GM18870 (cell line): ENCODE data around the gene SENP5.
"Not testable (repeated sequence)": the region's sequence is repeated elsewhere in the genome, so short reads cannot be mapped to it uniquely, and the experiment has no call there.

Experiments
- ATAC-seq: cut with Tn5 transposase; IDR thresholded peaks from one replicate; pipeline ENCODE4 v1.9.1; 2021; ENCODE audit warnings: moderate library complexity; ENCODE audit not compliant: unreplicated experiment

Gene SENP5

GRCh38 chr3:196941729-196942225 is 74.1 kb downstream of the SENP5 start:
- peak; percentile 14 for ATAC-seq

GRCh38 chr3:196942226-196942914 is 74.7 kb downstream of the SENP5 start, which contains the start of gene NCBP2:
TSS of gene NCBP2 (minus strand) at chr3:196942528. CDS start at chr3:196942503, 25 bp downstream.
- peak; percentile 79 for ATAC-seq

GRCh38 chr3:196942915-196943277 is 75.2 kb downstream of the SENP5 start:
- ATAC-seq = no peak

- not testable (repeated sequence) for ATAC-seq
Observed at GRCh38 chr3:196944037-196944790, 76.5 kb downstream of the SENP5 start.

GRCh38 chr3:196947136-196947859 is 79.6 kb downstream of the SENP5 start:
- no peak for ATAC-seq

- no peak for ATAC-seq
Observed at GRCh38 chr3:196947860-196948441, 80.2 kb downstream of the SENP5 start.

GRCh38 chr3:196948442-196949284 is 80.9 kb downstream of the SENP5 start:
- ATAC-seq = no peak

GRCh38 chr3:196949285-196949619 is 81.5 kb downstream of the SENP5 start:
- no peak for ATAC-seq

- no peak for ATAC-seq
Observed at GRCh38 chr3:196949750-196950149, 82.0 kb downstream of the SENP5 start.

- ATAC-seq = no peak
Observed at GRCh38 chr3:196951371-196951770, 83.7 kb downstream of the SENP5 start.

- no peak for ATAC-seq
Observed at GRCh38 chr3:196954832-196955231, 87.1 kb downstream of the SENP5 start.

- ATAC-seq = no peak
Observed at GRCh38 chr3:196962108-196962929, 94.6 kb downstream of the SENP5 start.

- ATAC-seq = no peak
Observed at GRCh38 chr3:196962930-196963630, 95.4 kb downstream of the SENP5 start.

- ATAC-seq = no peak
Observed at GRCh38 chr3:196963631-196963953, 95.9 kb downstream of the SENP5 start.

GRCh38 chr3:196965112-196965803 is 97.5 kb downstream of the SENP5 start:
- ATAC-seq = no peak

GRCh38 chr3:196965804-196966173 is 98.1 kb downstream of the SENP5 start:
- ATAC-seq = no peak

- no peak for ATAC-seq
Observed at GRCh38 chr3:196966526-196967401, 99.0 kb downstream of the SENP5 start.
